Epithelial cell of prostate (primary cell): ENCODE results near the gene PIH1D1.

Experiments used
- DNase-seq: peaks from one replicate; pipeline ENCODE4 v3.0.0-alpha.2; 2011; ENCODE audit warnings: low read depth, low spot score
- H3K27ac ChIP-seq: fragments of 450-650 bp; 2 replicates; pipeline ENCODE4 v1.5.1; 2017; ENCODE audit warnings: mild to moderate bottlenecking

Gene PIH1D1

DNA sequence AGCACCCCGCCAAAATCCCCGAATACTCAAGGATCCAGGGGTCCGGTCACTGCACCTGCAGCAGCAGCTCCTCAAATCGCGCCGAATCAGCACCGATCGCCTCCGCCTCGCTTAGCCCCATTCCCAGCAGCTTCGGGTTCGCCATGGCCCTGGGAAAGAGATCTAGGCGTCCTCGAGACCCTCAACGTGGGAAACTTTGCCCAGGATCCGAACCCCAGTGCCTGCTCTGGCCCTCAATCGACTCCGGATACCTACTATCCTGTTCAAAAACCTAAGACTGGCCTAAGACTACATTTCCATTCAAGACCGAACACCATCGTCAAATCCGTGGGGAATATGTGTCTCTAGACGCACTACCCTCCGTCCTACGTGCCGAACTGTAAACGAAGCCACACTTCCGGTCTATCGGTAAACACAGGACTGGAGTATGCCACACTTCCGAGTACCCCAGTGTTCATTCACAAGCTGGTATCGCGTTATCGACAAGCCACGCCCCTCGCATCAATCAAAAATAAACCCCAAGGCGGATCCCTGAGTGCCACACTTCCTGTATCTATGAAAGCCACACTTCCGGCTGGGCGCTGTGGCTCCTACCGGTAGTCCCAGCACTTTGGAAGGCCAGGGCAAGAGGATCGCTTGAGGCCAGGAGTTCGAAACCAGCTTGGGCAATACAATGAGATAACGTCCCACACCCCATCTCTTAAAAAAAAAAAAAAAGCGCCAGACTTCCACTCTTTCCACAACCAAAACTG is at the start of gene PIH1D1:
Gene PIH1D1 (minus strand): TSS at position 385 of the 752 bp plus-strand sequence. CDS start 240 bp downstream, at position 145.
- peak; percentile 98 for DNase-seq
- peak within 1 kb of the TSS; percentile 83 for H3K27ac ChIP-seq

DNA sequence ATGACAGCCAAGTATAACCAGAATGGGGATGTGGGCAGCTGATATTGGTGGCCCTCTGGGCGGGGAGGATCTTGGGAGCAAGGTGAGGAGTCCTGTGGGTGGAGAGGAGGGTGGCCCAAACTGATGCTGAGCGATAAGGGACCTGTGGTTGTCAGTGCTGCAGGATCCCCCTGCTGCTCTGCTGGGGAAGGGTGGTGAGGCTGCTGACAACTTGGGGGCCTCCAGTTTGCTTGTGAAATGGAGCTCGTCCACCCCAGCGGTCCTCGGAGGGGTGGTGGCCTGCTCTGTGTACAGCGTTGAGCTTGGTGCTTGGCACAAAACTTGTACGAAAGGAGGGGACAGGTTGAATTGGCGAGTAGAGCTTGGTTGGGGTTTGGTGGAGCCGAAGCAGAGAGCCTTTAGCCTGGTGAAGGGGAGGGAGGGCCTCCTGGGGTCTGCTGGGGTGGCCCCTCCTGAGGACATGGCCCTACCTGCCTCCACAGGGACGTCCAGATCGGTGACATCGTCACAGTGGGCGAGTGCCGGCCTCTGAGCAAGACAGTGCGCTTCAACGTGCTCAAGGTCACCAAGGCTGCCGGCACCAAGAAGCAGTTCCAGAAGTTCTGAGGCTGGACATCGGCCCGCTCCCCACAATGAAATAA is 47.5 kb upstream of the PIH1D1 start:
- no peak overlapping the region for H3K27ac ChIP-seq
- DNase-seq, result no peak

- no peak for DNase-seq
- no peak overlapping the region for H3K27ac ChIP-seq
Measured at GRCh38 chr19:49498475-49498874, 46.9 kb upstream of the PIH1D1 start.

GRCh38 chr19:49497789-49498103 is 46.1 kb upstream of the PIH1D1 start:
- DNase-seq, result no peak
- H3K27ac ChIP-seq, result peak overlapping the region; percentile 87

DNA sequence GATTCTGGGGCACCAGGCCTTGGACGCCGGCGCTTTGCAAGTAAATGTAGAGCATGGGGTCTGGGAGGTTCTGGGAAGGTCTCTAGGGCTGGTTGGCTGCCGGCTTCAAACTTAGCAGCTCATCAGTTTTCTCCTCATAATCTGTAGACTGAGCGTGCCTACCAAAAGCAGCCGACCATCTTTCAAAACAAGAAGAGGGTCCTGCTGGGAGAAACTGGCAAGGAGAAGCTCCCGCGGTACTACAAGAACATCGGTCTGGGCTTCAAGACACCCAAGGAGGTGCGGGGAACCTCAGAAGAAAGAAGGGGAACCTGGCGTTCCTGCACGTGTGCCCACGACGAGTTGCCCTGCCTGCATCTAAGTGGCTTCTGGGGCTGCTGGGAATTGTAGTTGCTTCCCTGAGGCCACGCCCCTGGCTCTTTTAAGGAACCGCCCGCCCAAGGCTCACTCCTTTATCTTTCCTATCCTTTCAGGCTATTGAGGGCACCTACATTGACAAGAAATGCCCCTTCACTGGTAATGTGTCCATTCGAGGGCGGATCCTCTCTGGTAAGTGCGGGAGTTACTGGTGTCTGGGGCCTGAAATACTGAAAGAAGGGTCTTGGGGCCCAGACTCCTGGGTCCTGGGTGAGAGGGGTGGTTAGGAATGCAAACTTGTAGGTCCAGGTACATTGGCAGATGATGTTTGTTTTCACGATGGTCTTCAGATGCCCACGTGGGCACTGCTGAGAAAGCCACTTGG is 45.6 kb upstream of the PIH1D1 start:
- H3K27ac ChIP-seq, result peak overlapping the region; percentile 87
- DNase-seq, result no peak

DNA sequence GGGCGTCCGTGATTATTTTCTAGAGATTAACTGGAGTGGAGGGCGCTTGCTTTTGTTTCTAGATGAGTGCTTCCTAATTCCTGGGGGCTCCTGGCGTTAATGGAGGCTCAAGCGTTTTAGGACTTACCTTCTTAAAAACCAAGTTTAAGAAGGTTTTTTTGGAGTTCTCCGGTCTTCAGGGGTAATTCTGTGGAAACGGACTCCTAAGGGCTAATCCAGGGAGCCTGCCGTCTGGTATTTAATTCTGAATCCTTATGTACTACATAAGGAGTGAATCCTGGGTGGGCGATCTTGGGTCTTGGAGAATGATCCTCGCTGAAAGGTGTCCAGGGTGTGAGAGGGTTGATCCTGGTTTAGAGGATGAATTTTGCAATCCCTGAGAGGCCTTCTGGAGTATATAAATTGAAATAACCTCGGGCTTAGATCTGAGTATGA is 45.0 kb upstream of the PIH1D1 start:
- peak overlapping the region; percentile 87 for H3K27ac ChIP-seq
- DNase-seq, result no peak

DNA sequence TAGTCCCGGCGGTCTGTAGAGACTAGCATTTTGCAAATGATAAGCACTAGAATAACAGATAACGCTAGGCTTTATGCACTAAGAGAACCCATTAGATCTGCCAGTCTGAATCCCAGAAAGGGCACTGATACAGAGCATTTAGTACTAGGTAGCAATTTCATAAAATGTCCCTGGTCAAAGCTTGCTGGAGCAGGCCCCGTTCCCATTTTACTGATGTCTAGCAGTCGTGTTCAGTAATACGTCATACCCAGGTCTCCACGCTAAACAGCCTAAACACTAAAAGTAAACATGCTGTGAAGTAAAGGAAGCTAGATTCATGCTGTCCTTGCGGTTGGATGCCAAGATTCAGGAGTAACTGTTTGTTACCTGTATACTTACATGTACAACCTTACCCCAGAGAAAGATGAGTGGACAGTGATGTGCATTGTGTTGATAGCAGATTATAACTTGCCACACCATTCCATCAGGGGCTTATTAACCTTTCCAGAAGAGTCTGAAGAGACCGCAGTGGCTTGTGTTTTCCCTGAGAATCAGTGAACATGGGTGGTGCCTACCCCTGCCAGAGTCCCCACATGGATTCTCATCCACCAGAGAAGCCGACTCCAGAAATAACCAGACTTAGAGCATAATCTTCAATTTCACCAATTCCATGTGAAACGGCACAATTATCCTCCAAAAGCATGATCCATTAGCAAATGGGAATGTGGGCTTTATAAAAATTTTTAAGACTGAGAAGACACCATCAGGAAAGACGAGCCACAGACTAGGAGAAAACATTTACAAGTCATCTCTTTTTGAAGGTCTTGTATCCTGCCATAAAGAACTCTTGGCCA is 41.2 kb upstream of the PIH1D1 start:
- no peak for DNase-seq
- H3K27ac ChIP-seq, result peak overlapping the region; percentile 32

DNA sequence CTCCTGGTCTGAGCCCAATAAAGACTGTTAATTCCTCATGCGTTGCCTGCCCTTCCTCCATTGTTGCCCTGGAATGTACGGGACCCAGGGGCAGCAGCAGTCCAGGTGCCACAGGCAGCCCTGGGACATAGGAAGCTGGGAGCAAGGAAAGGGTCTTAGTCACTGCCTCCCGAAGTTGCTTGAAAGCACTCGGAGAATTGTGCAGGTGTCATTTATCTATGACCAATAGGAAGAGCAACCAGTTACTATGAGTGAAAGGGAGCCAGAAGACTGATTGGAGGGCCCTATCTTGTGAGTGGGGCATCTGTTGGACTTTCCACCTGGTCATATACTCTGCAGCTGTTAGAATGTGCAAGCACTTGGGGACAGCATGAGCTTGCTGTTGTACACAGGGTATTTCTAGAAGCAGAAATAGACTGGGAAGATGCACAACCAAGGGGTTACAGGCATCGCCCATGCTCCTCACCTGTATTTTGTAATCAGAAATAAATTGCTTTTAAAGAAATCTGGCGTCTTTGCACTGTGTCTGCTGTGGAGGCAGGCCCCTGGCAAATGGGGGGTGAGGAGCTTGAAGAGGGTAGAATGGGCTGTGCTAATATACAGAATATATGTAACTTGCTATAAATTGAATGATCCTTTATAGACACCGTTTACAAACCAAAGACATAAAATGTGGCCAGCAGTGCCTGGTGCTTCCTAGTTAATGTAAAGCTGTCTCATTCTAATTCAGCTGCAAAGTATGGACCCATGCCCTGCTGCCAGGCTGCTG is 40.4 kb upstream of the PIH1D1 start:
- H3K27ac ChIP-seq, result peak overlapping the region; percentile 92
- DNase-seq, result no peak

DNA sequence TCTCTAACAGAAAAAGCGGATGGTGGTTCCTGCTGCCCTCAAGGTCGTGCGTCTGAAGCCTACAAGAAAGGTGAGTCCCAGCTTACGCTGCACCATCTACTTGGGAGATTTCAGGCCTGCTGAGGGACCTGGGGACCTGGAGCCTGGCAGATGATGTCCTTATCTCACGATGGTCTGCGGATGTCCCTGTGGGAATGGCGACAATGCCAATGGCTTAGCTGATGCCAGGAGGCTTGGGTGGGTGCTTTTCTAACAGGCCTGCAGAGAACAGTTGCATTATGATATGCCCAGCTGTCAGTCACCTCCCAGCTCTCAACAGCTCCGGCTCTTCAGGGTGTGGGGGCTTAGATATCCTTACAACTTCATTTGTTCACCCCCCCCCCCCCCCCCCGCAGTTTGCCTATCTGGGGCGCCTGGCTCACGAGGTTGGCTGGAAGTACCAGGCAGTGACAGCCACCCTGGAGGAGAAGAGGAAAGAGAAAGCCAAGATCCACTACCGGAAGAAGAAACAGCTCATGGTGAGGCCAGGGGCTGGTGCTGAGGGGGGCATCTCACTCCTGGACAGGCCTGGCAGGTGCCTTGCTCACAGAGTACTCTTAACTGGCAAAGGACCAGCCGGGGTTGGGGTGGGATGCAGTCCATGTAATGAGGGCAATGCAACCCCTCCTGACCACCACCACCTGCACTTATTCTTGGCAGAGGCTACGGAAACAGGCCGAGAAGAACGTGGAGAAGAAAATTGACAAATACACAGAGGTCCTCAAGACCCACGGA is 39.6 kb upstream of the PIH1D1 start:
- H3K27ac ChIP-seq, result peak overlapping the region; percentile 92
- DNase-seq, result no peak

DNA sequence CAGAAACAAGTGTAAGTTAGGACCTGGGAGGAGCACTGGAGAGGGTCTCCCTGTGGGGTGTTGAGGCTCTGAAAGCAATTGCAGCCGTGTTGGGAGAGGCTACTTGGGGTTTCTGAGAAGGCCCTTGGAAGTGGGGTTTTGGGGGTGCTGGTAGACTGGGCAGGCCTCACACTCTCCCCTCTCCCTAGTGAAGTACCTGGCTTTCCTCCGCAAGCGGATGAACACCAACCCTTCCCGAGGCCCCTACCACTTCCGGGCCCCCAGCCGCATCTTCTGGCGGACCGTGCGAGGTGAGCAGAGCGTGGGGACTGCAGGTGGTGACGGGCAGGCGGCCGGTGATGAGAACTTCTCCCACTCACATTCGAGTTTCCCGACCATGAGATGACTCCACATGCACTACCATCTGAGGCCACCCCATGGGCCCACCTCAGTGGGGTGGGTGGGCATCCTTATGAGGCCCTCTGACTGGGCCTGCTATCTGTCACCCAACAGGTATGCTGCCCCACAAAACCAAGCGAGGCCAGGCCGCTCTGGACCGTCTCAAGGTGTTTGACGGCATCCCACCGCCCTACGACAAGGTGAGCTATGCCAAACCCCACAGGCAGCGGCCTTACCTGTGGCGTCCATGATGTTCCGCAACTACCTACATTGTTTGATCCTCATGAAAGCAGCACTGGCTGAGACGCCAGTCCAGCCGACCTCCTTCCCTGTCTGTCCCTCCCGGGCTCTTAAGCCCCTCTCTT is 38.8 kb upstream of the PIH1D1 start:
- H3K27ac ChIP-seq, result peak overlapping the region; percentile 92
- no peak for DNase-seq

- H3K27ac ChIP-seq, result peak overlapping the region; percentile 92
- no peak for DNase-seq
Measured at GRCh38 chr19:49489601-49490167, 38.1 kb upstream of the PIH1D1 start.

- peak overlapping the region; percentile 92 for H3K27ac ChIP-seq
- DNase-seq, result no peak
Measured at GRCh38 chr19:49488863-49489537, 37.4 kb upstream of the PIH1D1 start.

- no peak for DNase-seq
- peak overlapping the region; percentile 92 for H3K27ac ChIP-seq
Measured at GRCh38 chr19:49488046-49488862, 36.6 kb upstream of the PIH1D1 start.

DNA sequence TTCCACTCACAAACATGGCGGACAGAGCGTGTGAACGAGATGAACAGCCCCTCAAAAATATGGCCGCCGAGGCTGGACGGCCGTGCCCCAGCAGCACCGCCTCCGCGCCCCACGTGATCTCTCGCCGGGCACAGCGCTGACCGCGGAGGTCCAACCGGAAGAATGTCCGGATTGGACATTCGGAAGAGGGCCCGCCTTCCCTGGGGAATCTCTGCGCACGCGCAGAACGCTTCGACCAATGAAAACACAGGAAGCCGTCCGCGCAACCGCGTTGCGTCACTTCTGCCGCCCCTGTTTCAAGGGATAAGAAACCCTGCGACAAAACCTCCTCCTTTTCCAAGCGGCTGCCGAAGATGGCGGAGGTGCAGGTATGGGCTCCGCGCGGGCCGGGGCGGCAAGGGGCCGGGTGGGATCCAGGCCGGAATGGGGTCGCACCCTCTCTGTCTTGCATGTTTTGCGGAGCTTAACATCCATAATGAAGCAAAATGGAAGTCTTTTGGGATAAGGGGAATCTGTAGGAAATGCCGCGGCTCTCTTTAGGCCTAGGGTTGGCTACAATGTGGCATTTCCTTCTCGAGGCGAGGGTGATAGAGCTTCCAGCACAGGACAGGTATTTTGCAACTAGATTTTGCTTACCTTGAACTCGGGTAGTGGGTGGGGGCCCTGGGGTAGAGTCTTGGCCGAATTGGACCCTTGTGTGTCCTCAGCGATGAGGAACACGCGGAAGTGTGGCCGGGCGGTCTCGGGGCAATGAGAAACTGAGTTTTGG is 35.8 kb upstream of the PIH1D1 start, which contains the start of gene RPL13A:
Gene RPL13A (plus strand): TSS at position 332 of the 769 bp plus-strand sequence. CDS start 22 bp downstream, at position 354.
- peak within 1 kb of the TSS; percentile 92 for H3K27ac ChIP-seq
- peak; percentile 94 for DNase-seq

DNA sequence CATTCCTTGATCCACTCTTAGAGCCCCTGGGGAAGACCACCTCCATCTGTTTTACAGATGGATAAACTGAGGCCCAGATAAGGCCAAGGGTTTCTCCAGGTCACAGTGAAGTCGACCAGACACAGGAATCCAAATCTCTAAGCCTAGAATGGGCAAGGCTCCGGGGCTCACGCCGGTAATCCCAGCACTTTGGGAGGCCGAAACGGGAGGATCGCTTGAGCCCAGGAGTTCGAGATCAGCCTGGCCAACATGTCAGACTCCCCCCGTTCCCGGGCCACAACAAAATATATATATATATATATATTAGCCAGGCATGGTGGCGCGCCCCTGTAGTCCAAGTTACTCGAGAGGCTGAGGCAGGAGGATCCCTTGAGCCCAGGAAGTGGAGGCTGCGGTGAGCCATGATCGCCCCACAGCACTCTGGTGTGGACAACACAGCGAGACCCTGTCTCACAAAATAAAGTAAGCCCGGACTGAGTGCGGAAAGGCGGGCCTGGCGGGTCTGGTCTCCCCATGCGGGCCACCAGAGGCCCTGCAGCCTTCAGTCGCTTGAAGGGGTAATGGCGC is 35.2 kb upstream of the PIH1D1 start:
- no peak for DNase-seq
- peak overlapping the region; percentile 92 for H3K27ac ChIP-seq
